GM19023 (cell line): Measurements from ENCODE around the gene RNFT2.

ENCODE experiments used
- ATAC-seq: cut with Tn5 transposase; IDR thresholded peaks from one replicate; pipeline ENCODE4 v1.9.1; 2021; ENCODE audit warnings: mild to moderate bottlenecking, moderate library complexity; ENCODE audit not compliant: unreplicated experiment

Gene RNFT2

DNA sequence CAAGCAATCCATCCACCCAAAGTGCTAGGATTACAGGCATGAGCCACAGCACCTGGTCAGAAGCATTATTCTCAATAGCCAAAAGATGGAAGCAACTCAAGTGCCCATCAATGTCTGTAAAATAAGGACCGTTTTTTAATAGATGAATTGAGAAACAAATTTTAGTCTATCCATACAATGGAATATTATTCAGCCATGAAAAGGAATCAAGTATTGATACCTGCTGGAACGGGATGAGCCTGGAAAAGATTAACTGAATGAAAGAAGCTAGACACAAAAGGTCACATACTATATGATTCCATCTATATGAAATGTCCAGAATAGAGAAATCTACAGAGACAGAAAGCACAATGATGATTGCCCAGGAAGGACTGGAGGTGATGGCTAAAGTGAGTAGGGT is 163.5 kb downstream of the RNFT2 start:
- ATAC-seq, result no peak
